H9 (cell line): ENCODE measurements around the gene CSRNP2. TPM values are rescaled to one million over a fixed set of nuclear protein-coding genes. Genes with fewer than 3 reads are reported as not detected.

Experiments used
- DNase-seq: peaks from one replicate; pipeline ENCODE4 v3.0.0-alpha.2; 2017
- H2AFZ ChIP-seq: one replicate; pipeline ENCODE4 v1.6.1; 2013; ENCODE audit warnings: mild to moderate bottlenecking, low read length, control low read depth, moderate library complexity
- H2AK5ac ChIP-seq: 2 replicates; pipeline ENCODE4 v1.6.1; 2013; ENCODE audit warnings: low read length, control low read depth, mixed read lengths; ENCODE audit not compliant: insufficient read length
- H2BK120ac ChIP-seq: one replicate; pipeline ENCODE4 v1.6.1; 2013; ENCODE audit warnings: low read depth, mild to moderate bottlenecking, low read length, control low read depth, inconsistent platforms; ENCODE audit not compliant: poor library complexity, severe bottlenecking
- H2BK12ac ChIP-seq: 2 replicates; pipeline ENCODE4 v1.6.1; 2013; ENCODE audit warnings: low read length, control low read depth, mixed read lengths, low read depth; ENCODE audit not compliant: insufficient read length
- H2BK15ac ChIP-seq: 2 replicates; pipeline ENCODE4 v1.6.1; 2013; ENCODE audit warnings: low read depth, low read length, control low read depth
- H2BK20ac ChIP-seq: one replicate; pipeline ENCODE4 v1.6.1; 2013; ENCODE audit warnings: low read depth, mild to moderate bottlenecking, low read length, control low read depth, inconsistent platforms; ENCODE audit not compliant: poor library complexity, severe bottlenecking
- H2BK5ac ChIP-seq: 2 replicates; pipeline ENCODE4 v1.6.1; 2013; ENCODE audit warnings: low read length, control low read depth, mixed read lengths; ENCODE audit not compliant: insufficient read length
- H3K14ac ChIP-seq: 2 replicates; pipeline ENCODE4 v1.6.1; 2013; ENCODE audit warnings: low read length, control low read depth; ENCODE audit not compliant: insufficient read depth
- H3K18ac ChIP-seq: 2 replicates; pipeline ENCODE4 v1.6.1; 2013; ENCODE audit warnings: low read depth, mild to moderate bottlenecking, mixed read lengths, low read length, control low read depth; ENCODE audit not compliant: insufficient read length
- H3K23ac ChIP-seq: 2 replicates; pipeline ENCODE4 v1.6.1; 2013; ENCODE audit warnings: low read length, control low read depth, mixed read lengths, low read depth; ENCODE audit not compliant: insufficient read length
- H3K23me2 ChIP-seq: 2 replicates; pipeline ENCODE4 v1.6.1; 2013; ENCODE audit warnings: low read depth, mild to moderate bottlenecking, mixed read lengths, low read length, control low read depth; ENCODE audit not compliant: insufficient read length, poor library complexity, severe bottlenecking
- H3K27ac ChIP-seq: 2 replicates; pipeline ENCODE4 v1.5.1; 2013; ENCODE audit warnings: low read length, control low read depth, mixed read lengths, low read depth; ENCODE audit not compliant: insufficient read length
- H3K27me3 ChIP-seq: 2 replicates; pipeline ENCODE4 v1.6.1; 2013; ENCODE audit warnings: low read length, control low read depth, inconsistent platforms; ENCODE audit not compliant: insufficient read depth
- H3K4ac ChIP-seq: 2 replicates; pipeline ENCODE4 v1.6.1; 2013; ENCODE audit warnings: low read depth, mild to moderate bottlenecking, control low read depth, inconsistent platforms, low read length, moderate library complexity
- H3K4me1 ChIP-seq: 2 replicates; pipeline ENCODE4 v1.6.1; 2013; ENCODE audit warnings: low read length, control low read depth, inconsistent platforms; ENCODE audit not compliant: insufficient read depth
- H3K4me2 ChIP-seq: 2 replicates; pipeline ENCODE4 v1.6.1; 2013; ENCODE audit warnings: low read length, control low read depth, mixed read lengths; ENCODE audit not compliant: insufficient read length, insufficient read depth
- H3K56ac ChIP-seq: 2 replicates; pipeline ENCODE4 v1.6.1; 2013; ENCODE audit warnings: low read depth, mild to moderate bottlenecking, mixed read lengths, low read length, control low read depth; ENCODE audit not compliant: insufficient read length
- H3K79me1 ChIP-seq: 2 replicates; pipeline ENCODE4 v1.6.1; 2013; ENCODE audit warnings: low read depth, mild to moderate bottlenecking, moderate library complexity, low read length, control low read depth, inconsistent platforms; ENCODE audit not compliant: insufficient read depth, poor library complexity, severe bottlenecking
- H3K79me2 ChIP-seq: 2 replicates; pipeline ENCODE4 v1.6.1; 2013; ENCODE audit warnings: low read length, control low read depth, inconsistent platforms; ENCODE audit not compliant: insufficient read depth
- H3K9ac ChIP-seq: 2 replicates; pipeline ENCODE4 v1.6.1; 2013; ENCODE audit warnings: low read length, control low read depth, mixed read lengths; ENCODE audit not compliant: insufficient read length; ENCODE audit errors: extremely low read depth
- H3K9me3 ChIP-seq: one replicate; pipeline ENCODE4 v1.6.1; 2013; ENCODE audit warnings: low read depth, low read length, inconsistent platforms; ENCODE audit not compliant: control insufficient read depth
- H3T11ph ChIP-seq: one replicate; pipeline ENCODE4 v1.6.1; 2013; ENCODE audit warnings: mild to moderate bottlenecking, low read length, control low read depth, inconsistent platforms
- H4K20me1 ChIP-seq: one replicate; pipeline ENCODE4 v1.6.1; 2013; ENCODE audit not compliant: control insufficient read depth, insufficient read length, insufficient read depth
- H4K5ac ChIP-seq: 2 replicates; pipeline ENCODE4 v1.6.1; 2013; ENCODE audit warnings: low read depth, mild to moderate bottlenecking, mixed read lengths, low read length, control low read depth; ENCODE audit not compliant: insufficient read length
- H4K8ac ChIP-seq: replicated peaks from 2 replicates; pipeline ENCODE4 v1.6.1; 2013; ENCODE audit warnings: low read length, control low read depth, mixed read lengths, low read depth; ENCODE audit not compliant: insufficient read length
- H4K91ac ChIP-seq: 2 replicates; pipeline ENCODE4 v1.6.1; 2013; ENCODE audit warnings: low read depth, mild to moderate bottlenecking, moderate library complexity, mixed read lengths, low read length, control low read depth; ENCODE audit not compliant: insufficient read length
- H3K27ac Mint-ChIP-seq, 3 experiments: 2 replicates in 2 of 3; 3 replicates in 1 of 3; pipeline ENCODE4 v1.8.0; 2020 to 2021; ENCODE audit warnings: mixed read lengths in 3 of 3, mild to moderate bottlenecking in 1 of 3, moderate library complexity in 1 of 3
- H3K27me3 Mint-ChIP-seq: 2 replicates; pipeline ENCODE4 v1.8.0; 2021; ENCODE audit warnings: low read depth, mild to moderate bottlenecking, moderate library complexity, mixed read lengths
- H3K36me3 Mint-ChIP-seq, 3 experiments: 2 replicates in 2 of 3; 3 replicates in 1 of 3; pipeline ENCODE4 v1.8.0; 2020 to 2021; ENCODE audit warnings: low read depth in 3 of 3, mixed read lengths in 3 of 3; ENCODE audit not compliant: insufficient read depth in 1 of 3
- H3K4me1 Mint-ChIP-seq, 2 experiments: 2 replicates each; pipeline ENCODE4 v1.8.0; 2020; ENCODE audit warnings: mixed read lengths in 2 of 2
- H3K4me3 Mint-ChIP-seq, 2 experiments: 2 replicates in 1 of 2; 3 replicates in 1 of 2; pipeline ENCODE4 v1.8.0; 2020 to 2021; ENCODE audit warnings: mild to moderate bottlenecking in 2 of 2, mixed read lengths in 2 of 2, moderate library complexity in 1 of 2
- H3K9me3 Mint-ChIP-seq, 2 experiments: 2 replicates in 1 of 2; 3 replicates in 1 of 2; pipeline ENCODE4 v1.8.0; 2020; ENCODE audit warnings: mild to moderate bottlenecking in 2 of 2, mixed read lengths in 2 of 2, moderate library complexity in 1 of 2
- CTCF ChIP-seq: fragments of 200-600 bp; sonication (generic); conservative IDR thresholded peaks from 3 replicates; pipeline ENCODE4 v1.8.0; 2021; ENCODE audit warnings: antibody characterized with exemption, mild to moderate bottlenecking
- WGBS: extraction: QIAGEN DNeasy Blood & Tissue Kit; methylation state at CpG from one replicate; pipeline ENCODE4 v1.1.7; 2013; ENCODE audit warnings: missing lambda C conversion rate, low lambda C conversion rate, mixed read lengths; ENCODE audit not compliant: insufficient read length; ENCODE audit errors: extremely low coverage; 5-methylcytosine and 5-hydroxymethylcytosine counted together
- total RNA-seq: library from RNA; stranded (reverse); gene quantifications from 2 replicates; pipeline ENCODE4 v1.2.1, GENCODE V29; 2021

CSRNP2 gene
- total RNA-seq, 1 experiment from 2014 or later: 38.6 TPM

GRCh38 chr12:51019927-51020326 lies 63.5 kb downstream of the CSRNP2 start:
- Histone ChIP-seq H4K8ac (no peak overlapping the region), H3K4me2 (no peak overlapping the region), H3K9me3 (no peaks in the 10 kb centered on the region), H2BK15ac (no peak overlapping the region), H2BK20ac (no peak overlapping the region), H3K4ac (no peak overlapping the region), H3T11ph (no peak overlapping the region), H2BK120ac (no peak overlapping the region), H3K4me1 (no peaks in the 10 kb centered on the region), H4K20me1 (no peaks in the 10 kb centered on the region), H3K23me2 (peaks cover 2% of the 10 kb centered on the region), H2AK5ac (no peak overlapping the region), H3K23ac (no peak overlapping the region), H3K18ac (no peak overlapping the region), H3K56ac (no peak overlapping the region), H3K14ac (no peak overlapping the region), H2BK12ac (no peak overlapping the region), H4K91ac (no peak overlapping the region), H3K79me2 (peaks cover 14% of the 10 kb centered on the region), H3K27ac (no peak overlapping the region), H3K27me3 (no peaks in the 10 kb centered on the region), H3K79me1 (peaks cover 7% of the 10 kb centered on the region), H2BK5ac (no peak overlapping the region), H3K9ac (no peak overlapping the region), H2AFZ (no peak overlapping the region), H4K5ac (no peak overlapping the region)
- DNase-seq: no peak
- Mint-ChIP-seq H3K36me3 (0 out of 7 replicates have a peak, but pooled peaks cover 0 to 2% (median 0%) of the 10 kb centered on the region in 3 experiments), H3K27me3 (no peaks in the 10 kb centered on the region), H3K4me3 (no peak overlapping the region), H3K27ac (no peak overlapping the region), H3K9me3 (no peaks in the 10 kb centered on the region), H3K4me1 (peaks cover 25 to 27% of the 10 kb centered on the region in 2 experiments)
- TF ChIP-seq CTCF: no peak
- no CpG with 5 or more reads among the region's 2 CpGs for WGBS
